Karpas-422 (cell line): ENCODE results near the gene ARID1B. TPM values are rescaled to one million over a fixed set of nuclear protein-coding genes. Genes with fewer than 3 reads are reported as not detected.
A peak's percentile ranks its signal among the peaks of the same experiment; 100 is the strongest.

Experiments
- DNase-seq: peaks from one replicate; pipeline ENCODE4 v3.0.0-alpha.2; 2015
- H2AFZ ChIP-seq: fragments of 200-600 bp; sonication (generic); 2 replicates; pipeline ENCODE4 v1.6.1; 2014; ENCODE audit warnings: antibody characterized with exemption, low read length, mixed read lengths
- H3K27ac ChIP-seq: fragments of 200-600 bp; sonication (generic); 2 replicates; pipeline ENCODE4 v1.5.1; 2014; ENCODE audit warnings: mild to moderate bottlenecking, low read length, moderate library complexity
- H3K27me3 ChIP-seq: fragments of 200-600 bp; sonication (generic); 2 replicates; pipeline ENCODE4 v1.6.1; 2014; ENCODE audit warnings: low read length, mixed read lengths
- H3K36me3 ChIP-seq: fragments of 200-600 bp; sonication (generic); 2 replicates; pipeline ENCODE4 v1.6.1; 2014; ENCODE audit warnings: low read length, mixed read lengths; ENCODE audit not compliant: insufficient read depth
- H3K4me1 ChIP-seq: fragments of 200-600 bp; sonication (generic); 2 replicates; pipeline ENCODE4 v1.6.1; 2014; ENCODE audit warnings: mild to moderate bottlenecking, low read length, mixed read lengths
- H3K4me2 ChIP-seq: fragments of 200-600 bp; sonication (generic); 2 replicates; pipeline ENCODE4 v1.6.1; 2014; ENCODE audit warnings: low read length, low read depth, mild to moderate bottlenecking; ENCODE audit not compliant: poor library complexity, severe bottlenecking
- H3K4me3 ChIP-seq: fragments of 200-600 bp; sonication (generic); 2 replicates; pipeline ENCODE4 v1.5.1; 2014; ENCODE audit warnings: mild to moderate bottlenecking, antibody characterized with exemption, low read length, mixed read lengths
- H3K79me2 ChIP-seq: fragments of 200-600 bp; sonication (generic); 2 replicates; pipeline ENCODE4 v1.6.1; 2014; ENCODE audit warnings: mild to moderate bottlenecking, low read length, mixed read lengths
- H3K9ac ChIP-seq: fragments of 200-600 bp; sonication (generic); 2 replicates; pipeline ENCODE4 v1.6.0; 2014; ENCODE audit warnings: low read length
- H3K9me2 ChIP-seq: fragments of 200-600 bp; sonication (generic), shearing (Covaris generic); replicated peaks from 2 replicates; pipeline ENCODE4 v1.6.0; 2014; ENCODE audit warnings: mild to moderate bottlenecking, low read length, moderate library complexity; ENCODE audit not compliant: insufficient read depth
- H3K9me3 ChIP-seq: fragments of 300-700, 200-600 bp; sonication (generic); 2 replicates; pipeline ENCODE4 v1.6.1; 2014; ENCODE audit warnings: low read length, mixed read lengths
- H4K20me1 ChIP-seq: fragments of 200-600 bp; sonication (generic); 2 replicates; pipeline ENCODE4 v1.6.1; 2014; ENCODE audit warnings: mild to moderate bottlenecking, antibody characterized with exemption, low read length, low read depth; ENCODE audit not compliant: insufficient read depth
- total RNA-seq: library from RNA; depleted of rRNA; stranded (reverse); fragments of >200 nt; shearing (Covaris generic); gene quantifications from 2 replicates; pipeline ENCODE4 v1.2.3, GENCODE V29; 2014; ENCODE audit warnings: low replicate concordance

Gene ARID1B
- total RNA-seq, 1 experiment from 2014 or later, result 174 TPM

GRCh38 chr6:156870924-156871539 is 93.9 kb downstream of the ARID1B start:
- Histone ChIP-seq H3K4me2 (no peak overlapping the region), H3K9ac (no peak overlapping the region), H3K79me2 (peaks cover 100% of the 10 kb centered on the region), H3K4me3 (no peak overlapping the region), H3K4me1 (peaks cover 88% of the 10 kb centered on the region), H3K36me3 (no peaks in the 10 kb centered on the region), H4K20me1 (peaks cover 19% of the 10 kb centered on the region; the same call in 1 of the 2 replicates), H3K27ac (peak overlapping the region; percentile 29; the same call in 1 of the 2 replicates), H3K27me3 (no peaks in the 10 kb centered on the region), H2AFZ (no peak overlapping the region), H3K9me2 (no peaks in the 10 kb centered on the region), H3K9me3 (no peaks in the 10 kb centered on the region)
- DNase-seq, result no peak

DNA sequence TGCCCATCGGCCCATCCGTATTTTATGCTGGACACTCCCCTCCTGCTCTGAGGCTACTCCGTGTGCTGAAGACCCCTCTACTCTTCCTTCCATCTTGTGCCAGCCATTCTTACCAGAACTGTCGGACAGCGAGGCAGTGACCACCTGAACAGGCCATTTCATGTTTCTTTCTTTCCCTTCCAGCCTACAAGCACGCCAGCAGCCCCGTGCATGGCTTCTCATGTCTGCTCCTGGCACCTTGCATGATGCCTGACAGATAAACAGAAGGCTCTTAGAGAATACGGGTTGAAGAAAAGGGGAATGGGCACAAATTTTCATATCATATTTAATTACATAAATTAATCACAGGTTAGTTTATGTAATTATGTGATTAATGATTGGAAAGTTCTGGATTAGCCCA is 95.7 kb downstream of the ARID1B start:
- Histone ChIP-seq H4K20me1 (peaks cover 17% of the 10 kb centered on the region; the same call in 1 of the 2 replicates), H3K79me2 (peaks cover 100% of the 10 kb centered on the region), H3K9me2 (no peaks in the 10 kb centered on the region), H3K27me3 (no peaks in the 10 kb centered on the region), H3K36me3 (no peaks in the 10 kb centered on the region), H3K4me2 (no peak overlapping the region), H3K4me3 (no peak overlapping the region), H3K9me3 (no peaks in the 10 kb centered on the region), H3K9ac (no peak overlapping the region), H2AFZ (no peak overlapping the region), H3K27ac (no peak overlapping the region), H3K4me1 (peaks cover 83% of the 10 kb centered on the region)
- DNase-seq, result no peak

DNA sequence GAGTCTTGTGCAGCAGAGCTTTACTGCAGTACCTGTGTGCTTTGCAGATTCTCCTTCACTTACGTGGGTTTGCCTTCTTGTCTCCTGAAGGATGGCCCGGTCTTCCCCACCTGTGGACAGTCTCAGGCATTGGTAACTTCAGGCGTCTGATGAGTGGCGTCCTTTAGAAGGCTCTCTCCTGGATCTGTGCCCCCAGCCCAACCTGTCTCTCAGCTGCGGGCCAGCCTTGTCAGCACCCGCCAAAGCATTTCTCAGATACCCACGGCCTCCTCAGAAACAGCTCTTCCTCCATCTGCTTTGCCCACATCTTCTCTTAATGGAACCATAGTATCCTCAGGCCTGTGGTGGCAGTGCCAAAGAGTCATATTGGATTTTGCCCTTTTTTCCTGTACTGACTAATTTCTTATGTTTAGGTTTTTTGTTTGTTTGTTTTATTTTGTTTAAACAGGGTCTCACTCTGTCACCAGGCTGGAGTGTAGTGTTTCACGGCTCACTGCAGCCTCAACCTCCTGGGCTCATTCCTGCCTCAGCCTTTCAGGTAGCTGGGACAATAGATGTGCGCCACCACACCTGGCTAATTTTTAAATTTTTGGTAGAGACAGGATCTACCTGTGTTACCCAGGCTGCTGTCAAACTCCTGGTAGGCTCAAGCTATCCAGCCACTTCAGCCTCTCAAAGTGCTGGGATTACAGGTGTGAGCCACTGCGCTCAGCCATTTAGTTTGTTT is 96.6 kb downstream of the ARID1B start:
- no peaks in the 10 kb centered on the region for H3K9me3 ChIP-seq
- H3K4me3 ChIP-seq, result no peak overlapping the region
- H3K9ac ChIP-seq, result no peak overlapping the region
- H3K79me2 ChIP-seq, result peaks cover 100% of the 10 kb centered on the region
- H3K27ac ChIP-seq, result no peak overlapping the region
- H3K4me1 ChIP-seq, result peaks cover 83% of the 10 kb centered on the region
- no peak overlapping the region for H2AFZ ChIP-seq
- no peaks in the 10 kb centered on the region for H3K36me3 ChIP-seq
- no peaks in the 10 kb centered on the region for H3K9me2 ChIP-seq
- H4K20me1 ChIP-seq, result peaks cover 8% of the 10 kb centered on the region; the same call in 1 of the 2 replicates
- H3K27me3 ChIP-seq, result no peaks in the 10 kb centered on the region
- DNase-seq, result no peak
- no peak overlapping the region for H3K4me2 ChIP-seq

GRCh38 chr6:156875062-156875461 is 97.9 kb downstream of the ARID1B start:
- Histone ChIP-seq H3K4me3 (no peak overlapping the region), H2AFZ (no peak overlapping the region), H3K4me1 (peaks cover 85% of the 10 kb centered on the region), H4K20me1 (peaks cover 7% of the 10 kb centered on the region; the same call in 1 of the 2 replicates), H3K4me2 (no peak overlapping the region), H3K27ac (peak overlapping the region; percentile 2; the same call in 1 of the 2 replicates), H3K9me2 (no peaks in the 10 kb centered on the region), H3K36me3 (no peaks in the 10 kb centered on the region), H3K27me3 (no peaks in the 10 kb centered on the region), H3K9ac (no peak overlapping the region), H3K79me2 (peaks cover 100% of the 10 kb centered on the region), H3K9me3 (no peaks in the 10 kb centered on the region)
- DNase-seq, result no peak

GRCh38 chr6:156876302-156876701 is 99.1 kb downstream of the ARID1B start:
- Histone ChIP-seq H3K4me1 (peaks cover 86% of the 10 kb centered on the region), H3K36me3 (no peaks in the 10 kb centered on the region), H3K9me3 (no peaks in the 10 kb centered on the region), H3K27me3 (no peaks in the 10 kb centered on the region), H3K79me2 (peaks cover 99% of the 10 kb centered on the region), H3K27ac (0 out of 2 replicates have a peak overlapping the region, but pooled peaks have one; percentile 2), H3K4me3 (no peak overlapping the region), H2AFZ (no peak overlapping the region), H3K9ac (no peak overlapping the region), H4K20me1 (peaks cover 3% of the 10 kb centered on the region; the same call in 1 of the 2 replicates), H3K9me2 (no peaks in the 10 kb centered on the region), H3K4me2 (no peak overlapping the region)
- no peak for DNase-seq

DNA sequence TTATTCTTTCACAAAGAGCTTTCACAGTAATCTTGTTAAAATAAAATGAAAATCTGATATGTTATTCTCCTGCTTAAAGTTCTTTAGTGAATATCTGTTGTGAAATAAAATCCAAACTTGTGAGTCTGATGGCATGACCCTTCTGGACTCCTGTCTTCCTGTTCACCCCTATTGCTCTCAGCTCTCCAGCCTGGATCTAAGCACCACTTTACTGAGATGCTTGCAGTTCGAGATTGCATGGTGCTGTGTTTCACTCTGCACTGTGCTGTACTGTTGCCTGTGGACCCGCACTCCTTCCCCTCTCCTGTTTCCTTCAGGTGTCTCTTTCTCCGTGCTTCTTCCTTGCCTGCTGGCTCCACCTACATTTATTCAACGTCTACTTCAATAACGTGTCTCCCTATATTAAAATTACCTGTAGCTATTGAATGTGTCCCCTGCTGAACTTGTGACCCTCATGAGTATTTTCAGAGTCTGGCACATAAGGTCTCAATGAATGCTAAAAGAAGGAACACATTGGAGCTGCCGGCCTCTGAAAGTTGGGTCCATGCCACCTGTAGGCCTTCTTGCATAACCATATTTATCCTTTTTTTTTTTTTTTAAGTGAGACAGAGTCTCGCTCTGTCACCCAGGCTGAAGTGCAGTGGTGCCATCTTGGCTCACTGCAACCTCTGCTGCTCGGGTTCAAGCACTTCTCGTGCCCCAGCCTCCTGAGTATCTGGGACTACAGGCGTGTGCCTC is 100.1 kb downstream of the ARID1B start:
- peaks cover 99% of the 10 kb centered on the region for H3K79me2 ChIP-seq
- no peak overlapping the region for H3K27ac ChIP-seq
- H3K27me3 ChIP-seq, result no peaks in the 10 kb centered on the region
- peaks cover 91% of the 10 kb centered on the region for H3K4me1 ChIP-seq
- no peak overlapping the region for H3K9ac ChIP-seq
- no peak overlapping the region for H3K4me2 ChIP-seq
- H4K20me1 ChIP-seq, result no peaks in the 10 kb centered on the region; the same call in 1 of the 2 replicates
- no peak overlapping the region for H2AFZ ChIP-seq
- no peak overlapping the region for H3K4me3 ChIP-seq
- H3K36me3 ChIP-seq, result no peaks in the 10 kb centered on the region
- no peaks in the 10 kb centered on the region for H3K9me3 ChIP-seq
- no peak for DNase-seq
- H3K9me2 ChIP-seq, result no peaks in the 10 kb centered on the region

DNA sequence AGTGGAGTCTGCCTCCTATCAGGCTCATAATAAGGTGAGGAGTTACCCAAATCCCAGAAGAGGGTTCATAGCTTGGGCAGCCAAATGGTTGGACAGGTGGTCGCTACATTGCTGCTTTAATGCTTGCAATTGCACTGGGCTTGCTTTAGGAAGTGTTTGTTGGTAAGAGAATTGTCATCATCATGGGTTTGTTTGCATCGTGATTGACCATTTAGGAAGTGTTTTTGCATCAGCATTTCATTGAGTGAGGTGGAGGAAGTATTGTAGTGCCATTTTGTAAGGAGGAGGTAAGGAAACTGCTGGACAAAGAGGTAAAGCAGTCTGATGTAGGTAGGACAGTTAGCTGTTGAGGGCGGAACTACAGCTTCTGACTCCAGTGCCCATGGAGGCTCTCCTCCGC is 101.5 kb downstream of the ARID1B start:
- peaks cover 99% of the 10 kb centered on the region for H3K79me2 ChIP-seq
- H3K36me3 ChIP-seq, result no peaks in the 10 kb centered on the region
- H3K4me2 ChIP-seq, result no peak overlapping the region
- no peak overlapping the region for H2AFZ ChIP-seq
- no peaks in the 10 kb centered on the region; the same call in 1 of the 2 replicates for H4K20me1 ChIP-seq
- H3K9me2 ChIP-seq, result no peaks in the 10 kb centered on the region
- no peaks in the 10 kb centered on the region for H3K9me3 ChIP-seq
- H3K27me3 ChIP-seq, result no peaks in the 10 kb centered on the region
- DNase-seq, result no peak
- peak overlapping the region; percentile 40; the same call in 1 of the 2 replicates for H3K27ac ChIP-seq
- no peak overlapping the region for H3K9ac ChIP-seq
- no peak overlapping the region for H3K4me3 ChIP-seq
- peaks cover 95% of the 10 kb centered on the region for H3K4me1 ChIP-seq

- Histone ChIP-seq H3K27ac (peak overlapping the region; percentile 40), H3K79me2 (peaks cover 99% of the 10 kb centered on the region), H3K4me3 (no peak overlapping the region), H4K20me1 (no peaks in the 10 kb centered on the region; the same call in 1 of the 2 replicates), H3K9ac (no peak overlapping the region), H3K9me2 (no peaks in the 10 kb centered on the region), H3K9me3 (no peaks in the 10 kb centered on the region), H3K4me1 (peaks cover 95% of the 10 kb centered on the region), H3K27me3 (no peaks in the 10 kb centered on the region), H2AFZ (no peak overlapping the region), H3K4me2 (no peak overlapping the region), H3K36me3 (no peaks in the 10 kb centered on the region)
- no peak for DNase-seq
Measured at GRCh38 chr6:156879186-156879585, 102.0 kb downstream of the ARID1B start.
